NCI-H2171 (cell line): ENCODE data around the gene C2.

Experiments used
- DNase-seq: peaks from one replicate; lab custom pipeline; 2025; lab: John Stamatoyannopoulos, UW

The C2 gene

DNA sequence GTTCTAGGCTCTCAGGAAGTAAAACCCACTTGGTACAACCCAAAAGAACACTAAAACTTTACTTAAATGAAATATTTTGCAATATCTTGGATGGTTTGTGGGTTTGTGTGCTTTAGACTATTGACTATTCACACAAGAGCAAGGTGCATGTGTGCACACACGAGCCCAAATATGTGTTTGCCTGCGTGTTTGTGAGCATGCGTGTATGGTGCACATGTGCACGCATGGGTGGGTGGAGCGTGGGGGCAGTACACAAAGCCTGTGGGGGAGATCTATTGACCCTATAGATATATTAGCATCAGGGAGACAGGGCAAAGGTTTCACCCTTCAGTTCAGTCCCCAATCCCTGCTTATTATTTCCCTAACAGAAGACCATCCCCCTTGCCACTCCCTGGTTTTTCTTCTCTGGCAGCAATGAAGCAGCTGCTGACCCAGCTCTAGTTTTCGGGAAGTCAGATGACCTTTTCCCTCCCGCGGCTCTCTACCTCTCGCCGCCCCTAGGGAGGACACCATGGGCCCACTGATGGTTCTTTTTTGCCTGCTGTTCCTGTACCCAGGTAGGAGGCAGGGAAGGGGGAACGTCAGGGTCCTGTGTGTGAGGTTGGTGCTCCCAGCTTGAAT, at the start of gene C2:
Gene C2 (plus strand): TSS at position 476 of the 621 bp plus-strand sequence. CDS start 36 bp downstream, at position 512.
- DNase-seq, result no peak

DNA sequence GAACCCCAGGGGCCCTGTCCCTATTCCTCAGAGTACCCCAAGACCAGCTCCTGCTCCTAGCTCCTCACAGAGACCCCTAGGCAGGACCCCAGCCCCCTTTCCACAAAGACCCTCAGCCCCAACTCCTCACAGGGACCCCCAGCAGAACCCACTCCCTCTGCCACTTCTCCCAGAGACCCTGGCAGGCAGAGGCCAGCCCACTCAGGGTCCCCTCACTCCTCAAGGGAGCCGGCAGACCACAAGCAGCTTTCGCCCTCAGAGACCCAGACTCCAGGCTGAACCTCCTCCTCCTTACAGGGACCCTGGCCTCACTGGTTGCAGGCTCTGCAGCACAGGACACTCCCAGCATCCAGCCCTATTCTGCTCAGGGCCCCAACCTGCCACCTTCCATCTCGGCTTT, 49.3 kb upstream of the C2 start:
- DNase-seq, result no peak

DNA sequence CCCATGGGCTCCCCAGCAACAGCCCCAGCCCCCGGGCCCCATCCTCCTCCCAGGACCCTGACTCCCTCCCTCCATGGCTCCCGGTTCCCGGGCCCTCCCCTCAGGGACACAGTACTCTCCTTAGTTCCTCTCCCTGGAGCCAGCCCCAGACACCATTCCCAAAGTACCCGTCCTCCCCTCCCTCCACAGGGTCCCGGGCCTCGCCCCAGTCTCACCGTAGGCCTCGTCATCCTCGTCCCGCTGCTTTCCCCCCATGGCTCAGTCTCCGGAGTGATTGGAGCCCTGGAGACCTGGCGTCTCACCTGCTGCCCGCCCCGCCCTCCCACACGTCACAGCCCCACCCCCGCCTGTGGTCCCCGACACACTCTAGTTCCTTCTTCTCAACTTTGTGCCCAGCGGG, 48.8 kb upstream of the C2 start, which contains the start of gene SLC44A4:
Gene SLC44A4 (minus strand): TSS at position 272 of the 400 bp plus-strand sequence. CDS start 17 bp downstream, at position 255.
- DNase-seq, result no peak

DNA sequence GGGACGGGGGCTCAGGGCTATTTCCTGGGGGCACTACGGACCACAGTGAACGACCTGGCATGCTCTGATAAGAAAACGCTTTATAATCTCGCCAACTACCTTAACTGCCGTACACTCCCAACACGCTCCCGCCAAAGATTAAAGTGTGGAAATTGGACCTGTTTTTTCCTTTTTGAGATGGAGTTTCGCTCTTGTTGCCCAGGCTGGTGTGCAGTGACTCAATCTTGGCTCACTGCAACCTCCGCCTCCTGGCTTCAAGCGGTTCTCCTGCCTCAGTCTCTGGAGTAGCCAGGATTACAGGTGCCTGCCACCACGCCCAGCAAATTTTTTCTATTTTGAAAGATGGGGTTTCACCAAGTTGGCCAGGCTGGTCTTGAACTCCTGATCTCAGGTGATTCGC, 48.4 kb upstream of the C2 start:
- no peak for DNase-seq

DNA sequence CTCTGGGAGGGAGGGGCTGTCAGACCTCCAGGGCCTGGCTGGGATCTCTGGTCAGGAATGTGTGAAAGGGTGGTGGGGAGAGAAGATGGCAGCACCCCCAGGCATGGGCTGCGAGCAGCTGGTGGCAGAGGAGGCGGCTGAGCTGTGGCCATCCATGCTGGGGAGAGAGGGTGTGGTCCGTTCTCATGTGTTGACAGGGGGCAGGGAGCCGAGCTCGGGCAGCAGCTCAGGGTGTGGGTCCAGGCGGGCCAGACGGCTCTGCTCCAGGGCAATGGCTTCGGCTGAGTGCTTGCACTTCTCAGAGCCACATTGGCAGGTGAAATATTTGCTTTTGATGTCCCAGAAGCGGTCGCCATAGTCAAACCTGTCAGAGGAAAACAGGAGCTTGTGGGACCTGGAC, 47.6 kb upstream of the C2 start:
- no peak for DNase-seq

DNA sequence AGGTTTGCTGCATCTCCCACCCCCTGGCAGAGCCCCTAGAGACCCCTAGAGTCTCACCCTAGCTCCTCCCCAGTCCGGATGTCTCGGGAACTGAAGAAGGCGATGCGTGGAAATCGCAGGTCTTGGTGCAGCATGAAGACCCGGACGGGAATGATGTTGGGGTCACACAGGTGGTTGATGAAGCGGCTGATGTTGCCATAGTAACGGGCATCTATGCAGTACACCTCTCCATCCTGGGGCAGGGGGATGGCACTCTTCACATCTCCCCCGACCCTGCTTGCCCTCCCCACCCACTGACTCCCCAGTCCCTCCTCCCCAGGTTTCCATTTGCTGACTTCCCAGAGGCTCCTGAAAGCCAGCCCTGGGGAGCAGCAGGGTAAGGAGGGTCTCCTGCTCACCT, 46.9 kb upstream of the C2 start:
- no peak for DNase-seq

DNA sequence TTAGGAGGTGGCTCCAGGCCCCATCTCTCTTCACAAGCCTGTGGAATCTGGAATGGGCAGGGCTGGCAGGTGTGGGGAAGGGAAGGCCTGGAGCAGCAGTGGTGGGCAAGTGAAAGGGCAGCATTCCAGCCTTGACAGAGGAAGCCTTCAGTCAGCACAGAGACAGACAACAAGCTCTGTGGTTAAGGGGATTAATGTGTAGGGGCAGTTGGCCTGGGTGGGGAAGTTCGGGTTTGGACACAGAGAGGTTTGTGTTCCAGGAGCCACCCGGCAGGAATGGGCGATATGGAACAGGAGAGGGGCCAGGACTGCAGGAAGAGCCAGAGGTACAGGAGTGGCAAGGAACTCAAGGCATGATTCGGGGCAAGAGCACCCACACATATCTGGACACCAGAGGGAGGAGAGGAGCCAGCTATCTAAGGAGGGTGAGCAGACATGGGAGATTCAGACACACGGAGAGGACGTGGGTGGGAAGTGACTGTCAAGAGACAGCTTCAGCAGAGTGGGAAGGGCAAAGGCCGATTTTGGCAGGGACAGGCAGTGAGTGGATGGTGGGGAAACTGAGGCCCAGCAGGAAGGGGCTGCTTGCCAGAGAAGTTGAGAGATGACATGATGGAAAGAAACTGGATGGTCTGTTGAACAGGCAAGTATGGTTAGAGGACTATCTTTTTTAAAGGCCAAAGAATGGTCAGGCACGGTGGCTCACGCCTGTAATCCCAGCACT, 46.2 kb upstream of the C2 start:
- DNase-seq, result no peak

DNA sequence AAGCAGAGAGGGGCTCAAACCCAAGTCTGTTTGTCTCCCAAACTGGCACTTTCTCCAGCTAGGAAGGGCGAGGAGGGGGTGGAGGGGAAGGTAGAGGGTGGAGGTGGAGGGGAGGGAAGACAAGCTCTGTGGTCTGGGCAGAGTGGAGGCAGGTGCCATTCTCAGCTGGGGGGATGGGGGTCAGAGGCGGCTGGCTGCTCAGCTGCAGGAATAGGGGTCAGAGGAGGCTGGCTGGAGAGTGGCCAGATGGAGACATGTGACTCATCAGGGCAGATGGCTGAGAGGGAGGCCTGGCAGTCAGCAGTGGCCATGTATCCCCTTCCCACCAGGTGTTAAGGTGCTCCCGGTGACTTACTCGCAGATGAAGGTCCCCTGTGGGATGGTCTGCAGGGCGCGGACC, 45.2 kb upstream of the C2 start:
- no peak for DNase-seq

DNA sequence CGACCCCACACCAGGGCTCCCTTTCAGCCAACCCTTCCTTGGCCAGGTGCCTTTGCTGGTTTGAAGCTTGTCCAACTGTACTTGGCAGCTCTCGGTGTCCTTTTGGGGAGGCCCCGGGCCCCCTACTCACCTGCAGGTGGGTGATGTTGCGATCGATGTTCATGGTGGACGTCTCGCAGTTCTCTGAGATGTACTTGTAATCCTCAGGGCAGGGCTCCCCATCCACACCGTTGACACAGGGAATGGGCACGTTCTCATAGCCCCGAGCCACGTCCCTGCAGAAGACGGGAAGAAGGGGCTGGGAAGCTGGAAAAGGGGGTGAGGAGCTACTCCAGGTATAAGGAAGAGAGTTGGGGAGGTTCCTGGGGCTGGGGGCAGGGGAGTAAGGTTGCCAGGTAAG, 43.8 kb upstream of the C2 start:
- no peak for DNase-seq

DNA sequence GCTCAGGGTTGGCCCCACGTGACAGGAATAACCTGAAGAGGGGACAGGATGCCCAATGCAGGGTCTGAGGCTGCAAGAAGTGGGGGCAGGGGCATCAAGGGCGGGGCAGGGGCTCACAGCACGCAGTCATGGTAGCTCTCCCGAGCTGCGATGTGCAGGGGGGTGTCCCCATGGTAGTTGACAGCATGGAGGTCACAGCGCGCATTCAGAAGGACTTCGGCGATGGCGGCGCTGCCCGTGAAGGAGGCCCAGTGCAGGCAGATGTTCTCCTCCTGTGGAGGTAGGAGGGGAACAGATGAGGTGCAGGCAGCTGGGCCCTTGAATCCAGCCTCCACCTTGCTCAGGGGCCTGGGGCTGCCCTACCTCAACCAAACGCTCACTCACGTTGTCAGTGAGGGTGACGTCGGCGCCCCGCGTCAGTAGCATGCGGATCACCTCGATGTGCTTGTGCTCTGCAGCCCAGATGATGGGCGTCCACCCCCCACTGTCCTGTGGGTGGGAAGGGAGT, 42.9 kb upstream of the C2 start:
- no peak for DNase-seq

DNA sequence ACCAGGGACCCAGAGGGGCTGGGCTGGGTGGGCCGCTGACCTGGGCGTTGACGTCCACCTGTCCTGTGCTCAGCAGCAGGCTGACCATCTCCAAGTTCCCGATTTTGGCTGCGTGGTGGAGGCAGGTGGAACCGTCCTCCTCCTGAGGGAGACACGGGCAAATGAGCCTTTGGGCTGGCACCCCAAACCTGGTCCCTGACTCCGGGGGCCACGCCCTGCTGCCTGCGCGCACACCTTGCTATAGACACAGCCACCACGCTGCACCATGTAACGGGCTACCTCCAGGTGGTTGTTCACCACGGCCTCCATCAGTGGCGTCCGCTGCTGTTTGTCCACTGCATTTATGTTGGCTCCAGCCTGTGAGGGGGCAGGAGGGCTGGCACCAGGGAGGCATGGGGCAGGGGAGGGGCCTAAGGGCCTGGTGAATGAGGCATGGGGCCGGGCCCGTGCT, 41.0 kb upstream of the C2 start:
- DNase-seq, result no peak

DNA sequence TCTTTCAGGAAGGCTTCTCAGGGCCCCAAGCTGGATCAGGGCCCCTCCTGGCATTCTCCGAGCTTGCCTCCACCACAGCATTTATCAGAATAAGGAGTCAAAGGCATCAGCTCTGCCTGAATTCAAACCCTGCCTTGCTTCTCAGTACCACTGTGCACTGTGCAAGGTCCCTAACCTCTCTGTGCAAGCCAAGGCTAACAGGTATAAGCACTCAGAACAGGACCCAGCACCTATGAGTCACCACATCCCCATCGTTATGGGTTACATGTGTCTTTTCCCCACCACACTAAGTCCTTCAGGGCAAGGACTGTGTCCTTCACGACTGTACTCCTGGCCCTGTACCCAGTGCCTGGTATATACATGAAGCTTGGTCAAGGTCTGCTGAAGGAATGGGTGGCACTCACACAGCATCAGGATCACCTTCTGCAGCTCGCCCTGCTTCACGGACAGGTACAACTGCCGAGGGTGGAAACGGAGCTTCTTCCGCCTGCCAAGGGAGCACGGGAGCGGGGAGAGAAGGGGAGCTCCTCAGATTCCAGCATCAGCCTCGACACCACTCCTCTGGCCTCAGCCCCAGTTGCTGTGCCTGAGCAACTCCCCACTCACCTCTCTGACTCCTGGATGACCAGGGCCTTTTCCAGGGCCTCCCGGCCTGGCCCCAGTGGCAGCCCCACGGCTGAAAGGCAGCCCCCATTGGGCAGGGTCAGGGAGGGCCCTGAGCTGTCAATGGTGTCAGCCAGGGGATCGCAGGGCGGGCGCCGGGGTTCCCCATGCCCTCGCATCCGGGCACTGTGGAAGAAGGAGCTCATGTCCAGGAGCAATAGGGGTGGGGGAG, 40.1 kb upstream of the C2 start:
- DNase-seq, result no peak

DNA sequence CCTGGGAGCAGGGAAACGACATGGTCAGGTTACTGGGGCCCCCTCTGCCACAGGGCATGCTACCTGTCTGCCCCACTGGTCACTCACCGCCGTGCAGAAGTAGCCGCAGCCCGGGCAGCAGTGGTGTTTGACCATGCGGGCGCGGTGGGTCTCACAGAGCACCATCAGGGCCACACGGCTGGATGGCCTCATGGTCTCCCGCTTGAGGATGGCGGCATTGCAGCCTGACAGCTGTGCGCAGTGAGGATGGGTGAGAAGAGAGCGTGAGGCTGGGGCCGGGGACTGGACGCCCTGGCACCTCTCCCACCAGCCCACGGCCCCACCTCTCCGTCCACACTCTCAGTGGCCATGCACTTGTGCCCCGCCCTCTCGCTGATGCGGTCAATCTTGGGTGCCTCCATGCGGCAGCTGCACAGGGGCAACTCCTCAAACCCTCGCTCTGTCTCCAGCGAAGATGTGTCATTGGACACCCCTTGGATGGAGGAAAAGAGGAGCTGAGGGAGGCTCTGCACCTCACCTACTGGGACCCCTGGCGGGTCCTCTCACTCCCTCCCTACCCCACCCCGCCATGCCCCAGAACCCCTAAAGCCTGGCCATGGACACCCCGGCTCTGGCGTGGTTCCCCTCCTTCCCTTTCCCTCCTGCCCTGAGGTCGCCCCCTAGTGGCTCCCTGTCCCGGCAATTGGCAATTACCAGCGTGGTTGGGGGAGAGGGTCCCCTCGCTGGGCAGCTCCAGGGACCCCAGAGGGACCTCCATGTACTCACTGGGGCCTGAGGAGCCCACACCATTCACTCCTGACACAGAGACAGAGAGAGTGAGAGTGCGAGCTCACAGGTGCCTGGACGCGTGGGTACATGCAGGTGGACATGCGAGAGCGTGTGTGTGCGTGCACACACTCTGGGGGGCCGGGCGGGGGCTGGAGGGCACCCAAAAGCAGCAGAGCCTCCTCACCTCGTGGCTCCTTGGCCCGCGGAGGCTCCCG, 39.0 kb upstream of the C2 start:
- no peak for DNase-seq

DNA sequence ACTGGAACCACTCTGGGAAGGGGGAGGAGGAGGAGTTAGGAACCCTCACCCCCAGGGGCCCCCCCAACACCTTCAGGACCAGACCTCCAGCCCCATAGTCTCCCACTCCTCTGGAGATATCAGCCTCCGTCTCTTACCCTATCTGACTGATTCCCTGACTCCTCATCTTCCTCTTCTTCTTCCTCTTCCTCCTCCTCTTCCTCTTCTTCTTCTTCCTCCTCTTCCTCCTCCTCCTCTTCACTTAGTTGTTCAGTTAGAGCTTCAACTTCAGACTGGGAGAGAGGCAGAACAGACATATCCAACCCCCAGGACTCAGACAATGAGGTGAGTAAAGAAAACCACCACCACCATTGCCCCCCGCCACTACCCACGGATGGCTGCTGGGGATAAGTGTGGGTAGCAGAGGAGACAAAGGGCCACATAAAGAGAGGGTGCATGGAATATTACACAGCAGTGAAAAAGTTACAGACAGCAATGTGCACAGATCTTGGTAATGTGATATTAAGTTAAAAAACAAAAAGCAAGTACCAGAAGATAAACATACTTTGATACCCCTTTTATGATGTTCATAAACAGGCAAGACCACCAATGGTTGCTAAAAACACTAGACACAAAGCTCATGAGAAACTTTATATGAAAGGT, 38.1 kb upstream of the C2 start:
- DNase-seq, result no peak

DNA sequence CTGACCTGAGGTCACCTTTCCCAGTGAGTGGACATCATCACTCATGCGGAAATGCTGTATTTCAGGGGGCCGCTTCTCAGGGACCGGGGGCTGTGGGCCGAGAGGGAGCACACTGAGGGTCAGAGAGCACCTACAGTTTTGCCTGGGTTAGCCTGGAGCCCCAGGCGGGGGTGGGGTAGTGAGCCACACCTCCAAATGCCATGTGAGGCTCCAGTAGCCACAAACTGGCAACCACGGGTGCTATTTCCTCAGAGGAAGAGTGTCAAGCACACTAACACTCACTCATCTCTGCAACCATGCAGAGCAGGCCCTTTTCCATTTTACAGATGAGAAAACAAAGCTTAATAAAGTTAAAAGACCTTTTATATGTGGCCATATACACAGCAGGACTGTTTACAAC, 34.7 kb upstream of the C2 start:
- DNase-seq, result no peak

DNA sequence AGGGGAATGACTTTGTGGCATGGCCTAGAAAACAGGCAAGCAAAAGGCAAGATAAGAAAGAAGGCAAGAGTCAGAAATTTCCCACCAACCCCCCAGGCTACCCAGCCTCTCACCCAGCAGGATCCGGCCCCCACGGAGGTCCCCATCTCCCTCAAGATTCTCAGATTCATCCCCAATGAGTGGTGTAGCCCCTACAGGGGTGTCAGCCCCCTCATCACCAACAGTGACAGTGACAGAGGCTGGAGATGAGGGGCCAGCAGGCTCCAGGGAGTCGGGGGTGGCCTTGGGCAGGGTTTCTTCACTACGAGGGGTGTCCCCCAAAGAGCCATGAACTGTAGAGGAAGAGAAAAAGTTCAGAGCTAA, 31.0 kb upstream of the C2 start:
- DNase-seq, result no peak

DNA sequence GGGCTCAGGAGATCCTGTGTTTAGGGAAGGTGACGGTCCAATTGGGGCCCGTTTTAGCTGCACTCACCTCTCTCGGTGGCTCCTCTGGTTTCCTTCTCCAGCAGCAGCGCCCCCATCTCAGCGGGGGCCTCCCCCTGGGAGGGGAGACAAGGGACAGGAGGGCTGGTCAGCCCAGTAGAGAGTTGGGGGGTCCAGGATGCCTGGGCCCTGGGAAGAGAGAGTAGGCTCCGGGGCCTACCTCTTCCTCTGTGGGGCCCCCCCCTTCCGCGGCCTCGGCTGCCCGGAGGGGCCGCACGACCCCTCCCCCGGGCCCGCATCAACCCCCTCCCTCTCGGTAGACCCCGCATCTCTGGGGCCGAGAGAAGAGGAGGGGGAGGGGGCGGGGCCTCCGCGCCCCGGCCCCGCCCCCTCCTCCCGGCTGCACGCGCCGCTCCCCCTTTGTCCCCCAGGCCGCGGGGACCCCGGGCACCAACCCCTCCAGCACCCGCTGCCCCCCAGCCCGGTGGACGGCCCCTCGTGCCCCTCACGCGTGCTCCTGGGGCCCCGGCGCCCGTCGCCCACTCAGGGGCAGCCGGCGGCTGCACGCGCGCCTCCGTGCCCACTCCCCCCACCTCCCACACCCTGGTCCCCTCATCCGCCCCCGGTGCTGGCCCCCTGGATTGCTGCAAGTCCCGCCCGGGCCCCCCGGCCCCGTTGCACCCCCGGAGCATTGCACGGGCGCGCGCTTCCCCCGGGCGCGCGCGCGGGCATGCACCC, 30.5 kb upstream of the C2 start:
- DNase-seq, result peak; percentile 23

DNA sequence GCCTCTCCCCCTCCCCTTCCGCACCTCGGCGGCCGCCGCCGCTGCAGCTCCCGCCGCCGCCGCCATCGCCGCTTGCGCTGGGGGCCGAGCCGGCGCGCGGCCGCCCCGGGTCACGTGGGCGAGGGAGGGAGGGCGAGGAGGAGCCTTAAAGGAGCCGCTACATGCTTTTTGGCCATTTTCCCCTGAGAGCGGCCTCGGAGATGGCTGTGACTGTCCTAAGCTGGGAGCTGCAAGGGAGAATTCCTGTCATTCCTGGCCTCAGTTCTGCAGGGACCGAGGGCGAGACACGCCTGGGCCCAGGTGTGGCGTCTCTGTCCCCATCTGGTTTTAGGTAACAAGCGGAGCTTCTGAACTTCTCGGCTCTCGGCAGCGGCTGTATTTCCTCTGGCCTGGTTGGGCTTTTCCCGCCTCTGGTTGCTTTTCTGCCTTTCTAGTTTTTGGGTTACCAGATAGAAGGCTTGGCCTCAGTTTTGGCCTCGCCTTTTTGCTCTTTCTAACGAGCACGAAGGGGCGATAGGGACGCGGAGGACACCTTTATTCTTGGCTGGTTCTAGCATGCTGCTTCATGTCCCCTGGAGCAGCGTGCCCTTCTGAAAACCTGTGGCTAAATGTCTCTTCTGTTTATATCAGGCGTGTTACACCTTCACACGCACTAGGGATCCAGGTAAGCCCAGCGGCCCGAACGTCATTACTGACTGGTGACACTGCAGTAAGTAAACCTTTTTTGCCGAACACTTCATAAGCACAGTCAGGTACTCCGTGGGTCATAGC, 29.7 kb upstream of the C2 start, which contains the start of gene EHMT2:
Gene EHMT2 (minus strand): TSS at position 87 of the 771 bp plus-strand sequence. CDS start 21 bp downstream, at position 66.
- peak; percentile 95 for DNase-seq

DNA sequence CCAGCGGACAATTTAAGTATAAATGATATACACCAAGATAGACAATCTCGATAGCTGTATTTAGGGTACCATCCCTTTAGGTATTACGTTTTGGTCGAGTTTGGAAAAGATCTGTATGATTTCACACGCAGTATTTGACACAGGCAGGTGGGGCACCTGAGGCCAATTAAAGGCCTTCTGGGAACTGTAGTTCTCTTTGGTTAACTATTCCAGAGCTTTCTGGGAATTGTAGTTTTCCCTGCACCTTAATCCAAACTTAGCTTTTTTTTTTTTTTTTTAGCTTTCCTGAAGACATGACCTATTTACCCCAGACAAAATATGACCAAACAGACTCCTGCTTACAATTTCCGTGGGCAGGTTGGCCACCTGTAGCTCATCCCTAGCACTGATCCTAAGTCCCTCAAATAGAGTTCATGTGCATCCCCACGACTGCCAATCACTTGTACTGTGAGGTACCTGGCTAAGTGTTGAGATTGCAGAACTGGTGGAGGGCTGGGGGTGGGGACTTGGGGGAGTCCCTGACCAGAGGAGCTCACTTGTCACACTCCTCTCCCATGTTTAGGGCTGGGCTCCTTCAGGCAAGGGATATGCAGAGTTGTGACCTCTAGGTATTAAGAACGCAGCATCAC, 29.0 kb upstream of the C2 start:
- DNase-seq, result peak; percentile 75
